Fibroblast of the conjunctiva (primary cell): ENCODE measurements around the gene CD300LD.
"Not testable (repeated sequence)": the region's sequence is repeated elsewhere in the genome, so short reads cannot be mapped to it uniquely, and the experiment has no call there.

Experiments used
- DNase-seq: peaks from one replicate; pipeline ENCODE4 v3.0.0-alpha.2; 2010; ENCODE audit warnings: low read depth

Gene CD300LD

GRCh38 chr17:74592087-74592990, at the start of gene CD300LD:
TSS of gene CD300LD (minus strand) at chr17:74592283. CDS start at chr17:74592202, 81 bp downstream.
- DNase-seq: no peak

DNA sequence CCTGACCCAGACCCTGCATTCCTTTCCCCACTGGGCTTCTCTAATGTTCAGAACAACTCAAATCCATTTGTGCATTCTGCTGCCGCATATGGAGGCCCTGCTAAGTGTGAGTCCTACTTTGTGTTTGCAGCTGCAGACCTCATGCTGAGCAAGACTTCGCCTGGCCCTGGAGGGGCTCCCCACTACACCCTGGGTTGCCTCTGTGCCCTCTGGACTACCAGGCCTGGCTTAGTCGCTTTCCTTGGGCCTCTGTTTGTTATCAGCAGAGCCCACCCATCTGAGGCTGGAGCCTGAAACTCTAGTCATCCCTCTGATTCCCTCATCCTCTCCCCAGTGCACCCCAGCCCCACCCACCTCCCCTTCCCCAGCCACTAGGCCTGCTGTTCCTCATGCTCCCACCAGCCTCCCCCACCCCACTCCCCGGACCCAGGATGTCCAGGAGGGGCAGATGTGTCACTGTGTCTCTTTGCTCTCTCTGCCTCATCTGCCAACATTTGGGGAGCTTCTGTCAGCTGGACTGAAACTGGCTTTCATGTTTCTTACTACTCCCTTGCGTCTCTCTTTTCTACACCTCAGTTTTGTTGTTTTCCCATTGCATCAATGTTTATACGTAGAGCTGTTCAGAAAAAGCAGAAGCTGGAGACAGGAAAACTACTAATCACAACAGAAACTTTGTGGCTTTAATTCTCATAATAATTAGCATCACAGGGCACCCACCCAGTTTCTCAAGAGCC, 49.3 kb upstream of the CD300LD start:
- no peak for DNase-seq

GRCh38 chr17:74639704-74640151, 47.6 kb upstream of the CD300LD start:
- DNase-seq: no peak

DNA sequence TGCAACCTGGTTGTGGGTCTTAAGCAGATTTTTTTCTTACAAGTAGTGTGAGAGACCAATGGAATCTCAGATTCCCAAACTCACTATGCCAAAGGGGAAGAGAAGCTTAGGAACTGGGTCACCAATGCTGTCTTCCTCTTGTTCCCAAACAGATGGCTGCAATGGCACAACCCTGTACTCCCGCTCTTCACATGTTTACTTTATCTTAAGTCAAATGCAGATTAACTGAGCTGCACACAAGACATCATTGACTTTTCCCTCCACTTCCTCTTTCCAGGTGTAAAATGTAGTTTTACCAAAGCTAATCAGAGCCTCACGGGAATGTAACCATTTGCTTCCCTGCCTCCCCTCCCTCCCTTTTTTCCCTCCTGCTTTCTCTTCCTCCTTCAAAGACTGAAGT, 45.8 kb upstream of the CD300LD start:
- DNase-seq: no peak

DNA sequence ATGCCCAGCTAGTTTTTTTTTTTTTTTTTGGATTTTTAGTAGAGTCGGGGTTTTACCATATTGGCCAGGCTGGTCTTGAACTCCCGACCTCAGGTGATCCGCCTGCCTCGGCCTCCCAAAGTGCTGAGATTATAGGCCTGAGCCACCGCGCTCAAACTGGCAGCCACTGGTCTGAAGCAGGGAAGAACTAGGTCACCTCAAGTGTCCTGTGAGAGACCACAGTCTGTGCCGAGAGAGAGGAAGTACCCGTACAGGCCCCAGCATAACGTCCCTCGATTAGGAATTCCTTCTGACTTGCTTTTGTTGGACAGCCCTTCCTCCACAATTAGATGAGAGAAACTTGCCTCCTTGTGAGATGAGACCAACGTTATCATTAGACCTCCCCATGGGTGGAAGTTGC, 45.2 kb upstream of the CD300LD start:
- no peak for DNase-seq

GRCh38 chr17:74636541-74637085, 44.5 kb upstream of the CD300LD start:
- DNase-seq: not testable (repeated sequence)

DNA sequence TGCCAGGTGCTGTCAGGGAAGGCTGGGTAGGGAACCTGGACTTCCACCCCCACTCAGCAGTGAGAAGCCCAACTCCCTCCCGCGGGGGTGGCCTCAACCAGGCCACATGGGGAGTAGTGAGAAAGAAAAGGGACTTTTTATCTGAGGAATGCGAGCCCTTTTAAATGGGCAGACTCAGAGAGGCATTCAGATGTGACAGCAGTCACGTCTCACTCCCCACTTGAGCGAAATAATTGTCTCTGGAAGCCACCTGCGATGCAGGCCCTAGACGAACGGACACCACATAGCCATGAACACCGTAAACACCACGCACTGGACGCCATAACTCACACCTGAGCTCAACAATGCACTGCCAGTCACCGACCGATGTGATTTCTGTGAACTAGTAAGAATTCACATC, 43.3 kb upstream of the CD300LD start:
- no peak for DNase-seq

GRCh38 chr17:74633326-74633725, 41.2 kb upstream of the CD300LD start:
- DNase-seq: no peak

GRCh38 chr17:74632617-74633016, 40.5 kb upstream of the CD300LD start:
- DNase-seq: no peak

- DNase-seq: no peak
These were observed 39.7 kb upstream of the CD300LD start for GRCh38 chr17:74631468-74632450.

DNA sequence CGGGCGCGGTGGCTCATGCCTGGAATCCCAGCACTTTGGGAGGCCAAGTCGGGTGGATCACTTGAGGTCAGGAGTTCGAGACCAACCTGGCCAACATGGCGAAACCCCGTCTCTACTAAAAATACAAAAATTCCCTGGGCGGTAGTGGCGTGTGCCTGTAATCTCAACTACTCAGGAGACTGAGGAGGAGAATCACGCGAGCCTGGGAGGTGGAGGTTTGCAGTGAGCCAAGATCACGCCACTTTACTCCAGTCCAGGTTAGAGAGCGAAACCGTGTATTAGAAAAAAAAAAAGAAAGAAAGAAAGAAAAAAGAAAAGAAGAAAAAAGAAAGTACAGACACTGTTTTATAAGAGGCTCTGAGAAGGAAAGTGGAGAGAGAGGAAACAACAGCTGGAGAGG, 38.2 kb upstream of the CD300LD start:
- DNase-seq: not testable (repeated sequence)

GRCh38 chr17:74625661-74626060, 33.6 kb upstream of the CD300LD start:
- DNase-seq: no peak

- no peak for DNase-seq
These were observed 32.0 kb upstream of the CD300LD start for GRCh38 chr17:74624131-74624530.

GRCh38 chr17:74623693-74624093, 31.6 kb upstream of the CD300LD start, which contains the start of gene CD300E:
TSS of gene CD300E (minus strand) at chr17:74623738. CDS start at chr17:74623621, 117 bp downstream.
- DNase-seq: no peak

GRCh38 chr17:74619077-74619673, 27.1 kb upstream of the CD300LD start:
- DNase-seq: no peak

GRCh38 chr17:74618451-74618850, 26.4 kb upstream of the CD300LD start:
- DNase-seq: no peak

DNA sequence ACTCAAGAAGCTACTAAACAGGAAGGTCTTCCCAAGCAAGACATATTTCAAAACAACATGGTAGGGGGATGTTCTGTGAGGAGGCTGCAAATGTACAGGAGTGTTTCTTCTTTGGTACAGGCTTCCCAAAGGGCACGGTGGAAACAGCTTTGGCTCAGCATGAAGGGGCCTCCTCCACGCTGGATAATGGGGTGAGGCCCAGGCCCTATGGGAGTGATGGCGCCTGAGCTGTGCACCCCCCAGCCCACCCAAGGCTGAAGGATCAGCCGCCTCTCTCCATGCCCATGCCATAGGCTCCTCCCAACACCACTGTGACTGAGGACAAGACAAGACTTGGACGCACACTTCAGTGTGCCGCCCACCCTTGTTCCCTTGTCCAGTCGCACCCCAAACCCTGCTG, 24.6 kb upstream of the CD300LD start:
- DNase-seq: no peak

- DNase-seq: no peak
These were observed 20.0 kb upstream of the CD300LD start for GRCh38 chr17:74612046-74612445.

DNA sequence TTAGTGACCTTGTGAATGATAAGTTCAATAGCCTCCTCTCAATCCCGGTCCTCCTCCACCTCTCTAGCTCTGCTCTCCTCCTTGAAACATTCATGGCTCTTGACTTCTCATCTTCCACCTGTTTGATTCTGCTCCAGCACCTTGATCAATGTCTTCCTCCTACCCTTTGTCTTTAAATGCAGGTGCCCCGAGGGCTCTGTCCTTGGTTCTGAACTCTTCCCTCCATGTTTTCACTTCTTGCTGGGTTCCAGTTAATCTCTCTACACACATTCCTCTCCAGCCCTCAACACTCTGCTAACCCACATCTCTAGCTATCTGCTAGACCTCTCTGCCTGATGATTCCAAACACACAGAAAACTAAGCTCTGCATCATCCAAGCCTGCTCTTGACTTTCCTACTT, 18.0 kb upstream of the CD300LD start:
- DNase-seq: no peak

DNA sequence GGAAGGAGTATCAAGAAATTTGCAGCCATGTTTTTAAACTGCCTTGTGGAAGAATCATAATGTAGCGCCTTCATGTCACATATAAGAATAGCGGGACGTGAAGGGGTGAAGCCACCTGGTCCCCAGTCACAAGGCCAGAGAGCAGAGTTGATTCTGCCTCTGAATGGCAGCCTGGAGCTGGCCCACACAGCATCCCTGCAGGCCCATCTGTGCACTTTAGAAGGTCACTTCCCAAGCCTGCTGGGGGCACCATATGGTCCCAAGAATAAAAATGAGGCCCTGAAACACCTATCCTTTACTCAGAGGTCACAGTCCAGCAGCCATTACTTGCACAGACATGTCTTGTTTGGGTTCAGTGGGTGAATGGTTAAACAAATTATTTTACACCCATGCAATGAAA, 16.4 kb upstream of the CD300LD start:
- no peak for DNase-seq

- no peak for DNase-seq
These were observed 15.1 kb upstream of the CD300LD start for GRCh38 chr17:74607221-74607620.
